ENCODE results near the gene FAM236D.
"Not testable (repeated sequence)": the region's sequence is repeated elsewhere in the genome, so short reads cannot be mapped to it uniquely, and the experiment has no call there.

DNA sequence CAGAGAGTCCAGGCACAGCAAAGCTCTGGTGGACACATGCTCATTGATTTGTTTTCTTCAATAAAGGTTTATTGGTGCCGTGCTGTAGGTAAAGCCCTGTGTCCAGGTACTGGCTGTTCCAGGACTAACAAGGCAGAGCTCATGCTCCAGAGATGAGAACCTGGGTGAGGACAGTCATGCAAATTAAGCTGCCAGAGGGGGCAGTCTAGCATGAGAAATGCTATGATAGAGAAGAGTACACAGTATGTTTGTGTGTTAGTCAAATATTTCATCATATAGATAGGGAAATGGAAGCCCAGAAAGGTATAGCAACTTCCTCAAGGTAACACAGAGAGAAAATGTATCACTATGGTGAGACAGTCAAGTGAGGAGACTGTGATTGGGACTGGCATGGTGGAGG, 19.9 kb downstream of the FAM236D start:
- TF ChIP-seq, protein P1, sequence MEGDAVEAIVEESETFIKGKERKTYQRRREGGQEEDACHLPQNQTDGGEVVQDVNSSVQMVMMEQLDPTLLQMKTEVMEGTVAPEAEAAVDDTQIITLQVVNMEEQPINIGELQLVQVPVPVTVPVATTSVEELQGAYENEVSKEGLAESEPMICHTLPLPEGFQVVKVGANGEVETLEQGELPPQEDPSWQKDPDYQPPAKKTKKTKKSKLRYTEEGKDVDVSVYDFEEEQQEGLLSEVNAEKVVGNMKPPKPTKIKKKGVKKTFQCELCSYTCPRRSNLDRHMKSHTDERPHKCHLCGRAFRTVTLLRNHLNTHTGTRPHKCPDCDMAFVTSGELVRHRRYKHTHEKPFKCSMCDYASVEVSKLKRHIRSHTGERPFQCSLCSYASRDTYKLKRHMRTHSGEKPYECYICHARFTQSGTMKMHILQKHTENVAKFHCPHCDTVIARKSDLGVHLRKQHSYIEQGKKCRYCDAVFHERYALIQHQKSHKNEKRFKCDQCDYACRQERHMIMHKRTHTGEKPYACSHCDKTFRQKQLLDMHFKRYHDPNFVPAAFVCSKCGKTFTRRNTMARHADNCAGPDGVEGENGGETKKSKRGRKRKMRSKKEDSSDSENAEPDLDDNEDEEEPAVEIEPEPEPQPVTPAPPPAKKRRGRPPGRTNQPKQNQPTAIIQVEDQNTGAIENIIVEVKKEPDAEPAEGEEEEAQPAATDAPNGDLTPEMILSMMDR (IDR thresholded peaks at IDR 0.05): not testable (repeated sequence)
- not testable (repeated sequence) for TF ChIP-seq EZH2phosphoT487 (IDR thresholded peaks at IDR 0.05; ENCODE audit: borderline replicate concordance, low read depth); RCOR1 (IDR thresholded peaks at IDR 0.05; ENCODE audit: low read length)

Measured in SK-N-SH (cell line).